ENCODE measurements around the gene ITGA4.

Gene ITGA4

GRCh38 chr2:181515719-181516118 lies 58.5 kb downstream of the ITGA4 start:
- DNase-seq (ENCODE audit: low spot score) = no peak

GRCh38 chr2:181516992-181517391 lies 59.8 kb downstream of the ITGA4 start:
- no peak for DNase-seq (ENCODE audit: low spot score)

- no peak for DNase-seq (ENCODE audit: low spot score)
Observed at GRCh38 chr2:181517685-181518301, 60.6 kb downstream of the ITGA4 start.

GRCh38 chr2:181520253-181520652 lies 63.1 kb downstream of the ITGA4 start:
- DNase-seq (ENCODE audit: low spot score) = no peak

- DNase-seq (ENCODE audit: low spot score) = no peak
Observed at GRCh38 chr2:181523756-181524155, 66.6 kb downstream of the ITGA4 start.

GRCh38 chr2:181526014-181526413 lies 68.8 kb downstream of the ITGA4 start:
- DNase-seq (ENCODE audit: low spot score) = no peak

- DNase-seq (ENCODE audit: low spot score) = no peak
Observed at GRCh38 chr2:181527058-181527457, 69.9 kb downstream of the ITGA4 start.

- DNase-seq (ENCODE audit: low spot score) = no peak
Observed at GRCh38 chr2:181528441-181528840, 71.3 kb downstream of the ITGA4 start.

GRCh38 chr2:181536730-181537129 lies 79.5 kb downstream of the ITGA4 start:
- DNase-seq (ENCODE audit: low spot score) = no peak

- no peak for DNase-seq (ENCODE audit: low spot score)
Observed at GRCh38 chr2:181540421-181540820, 83.2 kb downstream of the ITGA4 start.

- DNase-seq (ENCODE audit: low spot score) = no peak
Observed at GRCh38 chr2:181542170-181542569, 85.0 kb downstream of the ITGA4 start.

GRCh38 chr2:181546086-181546485 lies 88.9 kb downstream of the ITGA4 start:
- DNase-seq (ENCODE audit: low spot score) = no peak

- no peak for DNase-seq (ENCODE audit: low spot score)
Observed at GRCh38 chr2:181552808-181553207, 95.6 kb downstream of the ITGA4 start.

GRCh38 chr2:181553244-181553643 lies 96.1 kb downstream of the ITGA4 start:
- DNase-seq (ENCODE audit: low spot score) = no peak

- no peak for DNase-seq (ENCODE audit: low spot score)
Observed at GRCh38 chr2:181554061-181554830, 97.1 kb downstream of the ITGA4 start.

GRCh38 chr2:181558371-181558770 lies 101.2 kb downstream of the ITGA4 start:
- no peak for DNase-seq (ENCODE audit: low spot score)

- DNase-seq (ENCODE audit: low spot score) = no peak
Observed at GRCh38 chr2:181563101-181563692, 106.0 kb downstream of the ITGA4 start.

- DNase-seq (ENCODE audit: low spot score) = peak; percentile 20
Observed at GRCh38 chr2:181566334-181567032, 109.3 kb downstream of the ITGA4 start.

- no peak for DNase-seq (ENCODE audit: low spot score)
Observed at GRCh38 chr2:181570059-181570458, 112.9 kb downstream of the ITGA4 start.

GRCh38 chr2:181570833-181571661 lies 113.9 kb downstream of the ITGA4 start:
- DNase-seq (ENCODE audit: low spot score) = no peak

GRCh38 chr2:181573140-181573736 lies 116.1 kb downstream of the ITGA4 start:
- no peak for DNase-seq (ENCODE audit: low spot score)

Data from Ammon's horn (tissue), 1 donor.